HG03064 (cell line): ENCODE measurements around the gene GSTO2.

Experiments used
- ATAC-seq: cut with Tn5 transposase; IDR thresholded peaks from one replicate; pipeline ENCODE4 v1.9.1; 2021; ENCODE audit warnings: low read depth; ENCODE audit not compliant: unreplicated experiment

Gene GSTO2

GRCh38 chr10:104253106-104253505, 15.9 kb upstream of the GSTO2 start:
- no peak for ATAC-seq

DNA sequence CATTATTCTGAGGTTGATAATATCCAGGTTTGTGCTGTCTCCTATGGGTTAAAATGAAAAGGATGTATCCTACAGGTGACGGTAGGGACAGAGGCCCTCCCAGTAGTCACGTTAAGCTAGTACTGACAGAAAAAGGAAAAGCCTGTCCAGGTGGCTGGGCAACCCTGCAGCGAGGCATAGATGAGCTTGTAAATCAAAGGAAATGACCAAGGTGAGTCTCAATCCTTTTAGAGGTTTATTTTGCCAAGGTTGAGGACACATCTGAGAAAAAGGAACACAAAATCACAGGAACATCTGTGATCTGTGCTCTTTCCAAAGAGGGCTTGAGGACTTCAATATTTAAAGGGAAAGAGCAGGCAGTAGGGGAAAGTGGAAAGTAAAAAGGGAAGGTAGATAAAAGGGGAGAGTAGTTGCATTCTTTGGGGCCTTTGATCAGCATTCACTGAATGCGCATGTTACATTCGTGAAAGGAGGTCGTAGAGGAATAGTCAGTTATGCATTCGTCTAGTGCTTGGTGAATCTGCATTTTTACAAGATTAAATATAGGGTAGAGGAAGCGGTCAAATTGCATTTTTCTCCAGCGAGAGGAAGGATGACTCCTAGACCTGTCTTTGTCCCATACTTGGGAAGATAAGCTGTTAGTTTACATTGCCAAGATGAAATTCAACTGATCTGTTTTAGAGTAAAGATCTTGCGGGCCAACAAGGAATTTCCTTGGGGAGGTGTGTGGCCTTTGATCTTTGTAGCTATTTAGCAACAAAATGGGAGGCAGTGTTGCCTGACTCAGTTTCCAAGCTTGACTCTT, 15.2 kb upstream of the GSTO2 start:
- ATAC-seq, result no peak

DNA sequence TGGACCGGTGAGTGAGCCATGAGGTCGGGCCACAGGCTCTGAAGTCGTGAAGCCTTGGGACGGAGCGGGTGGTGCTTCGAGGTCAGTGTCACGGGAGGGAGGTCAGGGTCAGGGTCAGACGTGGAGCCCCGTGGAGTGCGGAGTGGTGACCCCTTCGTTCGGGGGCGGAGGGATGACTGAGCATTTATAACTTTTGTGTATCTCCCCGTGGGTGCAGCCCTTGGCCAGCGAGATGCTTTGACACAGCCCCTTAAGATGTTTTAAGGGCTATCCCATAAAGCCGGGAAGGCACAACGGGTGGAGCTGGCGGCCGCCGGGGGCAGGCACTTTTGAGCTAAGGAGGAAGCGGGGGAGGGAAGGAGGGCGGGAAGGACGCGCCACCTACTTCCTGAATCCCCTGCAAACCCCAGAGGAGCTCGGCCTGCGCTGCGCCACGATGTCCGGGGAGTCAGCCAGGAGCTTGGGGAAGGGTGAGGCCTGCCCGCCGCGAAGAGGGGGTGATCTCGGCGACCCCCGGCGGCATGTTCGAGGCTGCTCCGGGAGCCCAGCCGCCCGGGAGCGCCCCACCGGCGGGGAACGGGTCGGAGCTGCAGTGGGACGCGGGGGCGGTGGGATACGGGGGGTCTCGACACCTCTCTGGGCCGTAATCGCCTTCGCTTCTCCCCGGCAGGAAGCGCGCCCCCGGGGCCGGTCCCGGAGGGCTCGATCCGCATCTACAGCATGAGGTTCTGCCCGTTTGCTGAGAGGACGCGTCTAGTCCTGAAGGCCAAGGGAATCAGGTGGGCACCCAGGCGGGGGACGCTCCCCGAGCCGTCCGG, 14.3 kb upstream of the GSTO2 start, which contains the start of gene GSTO1:
Gene GSTO1, plus strand, starts transcription at position 400 of the 818 bp plus-strand sequence. Its CDS starts 37 bp downstream, at position 437.
- ATAC-seq, result peak; percentile 85

DNA sequence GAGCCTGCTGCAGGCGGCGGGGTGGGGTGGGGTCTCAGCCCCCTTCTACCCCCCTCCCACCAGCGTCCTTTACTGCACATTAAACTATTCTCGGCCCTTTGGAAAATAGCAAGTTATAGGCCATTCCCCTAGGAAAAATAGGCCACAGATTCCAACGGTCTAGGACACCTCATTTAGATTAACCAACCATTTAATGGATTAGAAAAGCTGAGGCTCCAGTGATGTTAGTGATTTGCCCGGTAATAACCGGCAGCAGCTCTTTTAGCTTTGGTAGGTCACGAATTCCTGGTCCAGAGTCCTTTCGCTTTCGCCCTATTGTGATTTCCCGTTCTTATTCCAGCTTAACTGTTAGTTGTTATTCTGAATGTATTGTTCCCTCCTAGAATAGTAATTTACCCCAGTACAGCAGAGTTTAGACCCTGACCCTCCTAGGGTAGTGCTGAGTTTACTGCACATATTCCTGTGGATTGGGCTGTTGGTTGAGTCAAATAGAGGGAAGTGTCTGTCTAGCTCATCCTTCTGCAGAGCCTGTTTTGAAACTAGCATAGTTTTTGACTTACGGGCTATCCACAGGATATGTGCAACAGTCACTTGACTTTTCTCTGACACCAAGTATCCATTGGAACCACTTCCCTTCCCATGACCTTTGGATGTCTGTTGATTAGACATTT, 13.5 kb upstream of the GSTO2 start:
- no peak for ATAC-seq

- ATAC-seq, result no peak
Measured at GRCh38 chr10:104256335-104256961, 12.5 kb upstream of the GSTO2 start.

DNA sequence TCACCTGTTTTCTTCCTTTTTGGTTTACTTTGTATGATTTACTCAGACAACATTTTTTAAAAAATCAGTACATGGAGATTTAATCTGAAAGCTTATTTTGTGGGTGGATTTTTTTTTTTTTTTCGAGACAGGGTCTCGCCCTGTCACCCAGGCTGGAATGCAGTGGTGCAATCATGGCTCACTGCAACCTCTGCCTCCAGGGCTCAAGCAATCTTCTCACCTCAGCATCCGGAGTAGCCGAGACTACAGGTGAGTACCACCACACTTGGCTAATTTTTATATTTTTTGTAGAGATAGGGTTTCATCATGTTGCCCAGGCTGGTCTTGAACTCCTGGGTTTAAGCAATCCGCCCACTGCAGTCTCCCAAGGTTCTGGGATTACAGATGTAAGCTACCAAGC, 11.7 kb upstream of the GSTO2 start:
- ATAC-seq, result no peak

DNA sequence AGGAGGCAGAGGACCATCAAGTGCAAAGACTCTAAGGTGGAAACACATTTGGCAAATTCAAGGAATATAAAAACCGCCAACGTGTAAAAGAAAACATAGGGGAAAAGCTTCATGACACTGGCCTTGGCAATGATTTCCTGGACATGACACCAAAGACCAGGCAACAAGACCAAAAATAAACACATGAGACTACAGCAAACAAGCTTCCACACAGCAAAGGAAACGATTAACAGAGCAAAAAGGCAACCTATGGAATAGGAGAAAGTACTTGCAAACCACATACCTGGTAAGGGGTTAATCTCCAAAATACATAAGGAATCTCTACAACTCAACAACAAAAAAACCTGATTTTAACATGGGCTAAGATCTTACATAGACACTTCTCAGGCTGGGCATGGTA, 10.8 kb upstream of the GSTO2 start:
- no peak for ATAC-seq

DNA sequence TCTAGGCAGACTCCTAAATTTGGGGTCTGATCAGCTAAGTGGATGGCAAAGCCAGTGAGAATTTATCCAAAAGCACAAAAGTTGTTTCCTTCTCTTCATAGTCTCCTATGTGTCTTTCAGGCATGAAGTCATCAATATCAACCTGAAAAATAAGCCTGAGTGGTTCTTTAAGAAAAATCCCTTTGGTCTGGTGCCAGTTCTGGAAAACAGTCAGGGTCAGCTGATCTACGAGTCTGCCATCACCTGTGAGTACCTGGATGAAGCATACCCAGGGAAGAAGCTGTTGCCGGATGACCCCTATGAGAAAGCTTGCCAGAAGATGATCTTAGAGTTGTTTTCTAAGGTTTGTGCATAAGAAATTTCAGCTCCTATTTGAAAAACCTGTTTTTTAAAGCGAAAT, 9.5 kb upstream of the GSTO2 start:
- no peak for ATAC-seq

- ATAC-seq, result no peak
Measured at GRCh38 chr10:104259999-104260774, 8.8 kb upstream of the GSTO2 start.

GRCh38 chr10:104260775-104261115, 8.2 kb upstream of the GSTO2 start:
- ATAC-seq, result no peak

DNA sequence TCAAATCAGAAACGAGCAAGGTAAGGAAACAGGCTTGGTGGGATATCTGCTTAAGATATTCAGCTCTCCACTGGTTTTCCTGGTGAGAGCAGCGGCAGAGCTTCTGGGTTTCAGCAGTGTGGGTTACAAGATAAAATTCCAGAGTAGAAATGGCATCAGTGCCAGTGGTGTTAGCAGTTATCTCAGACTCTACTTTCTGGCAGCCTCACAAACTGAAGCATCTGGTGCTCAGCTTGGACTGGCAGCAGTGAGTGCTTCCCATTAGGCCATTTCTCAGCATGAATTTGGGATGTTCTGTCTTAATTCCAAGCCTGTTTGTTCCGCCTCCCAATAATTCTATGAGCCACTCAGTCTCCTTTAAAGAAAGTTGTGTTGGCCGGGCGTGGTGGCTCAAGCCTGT, 6.9 kb upstream of the GSTO2 start:
- ATAC-seq, result no peak

DNA sequence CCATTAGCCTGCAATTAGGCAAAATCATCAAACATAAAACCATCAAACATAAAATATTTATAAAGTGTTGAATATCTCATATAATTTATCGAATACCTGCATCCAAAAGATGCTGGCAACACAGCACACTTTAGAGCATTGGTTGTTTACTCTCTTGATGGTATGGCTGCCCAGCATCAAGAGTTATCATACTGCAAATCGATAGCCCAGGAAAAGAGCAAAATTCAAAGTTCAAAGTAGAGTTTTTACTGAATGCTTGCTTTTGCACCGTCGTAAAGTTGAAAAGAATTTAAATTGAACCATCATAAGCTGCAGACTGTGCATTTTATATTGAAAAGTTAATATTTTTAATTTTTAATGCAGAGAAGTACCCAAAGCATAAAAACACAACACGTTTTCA, 4.2 kb upstream of the GSTO2 start:
- no peak for ATAC-seq

DNA sequence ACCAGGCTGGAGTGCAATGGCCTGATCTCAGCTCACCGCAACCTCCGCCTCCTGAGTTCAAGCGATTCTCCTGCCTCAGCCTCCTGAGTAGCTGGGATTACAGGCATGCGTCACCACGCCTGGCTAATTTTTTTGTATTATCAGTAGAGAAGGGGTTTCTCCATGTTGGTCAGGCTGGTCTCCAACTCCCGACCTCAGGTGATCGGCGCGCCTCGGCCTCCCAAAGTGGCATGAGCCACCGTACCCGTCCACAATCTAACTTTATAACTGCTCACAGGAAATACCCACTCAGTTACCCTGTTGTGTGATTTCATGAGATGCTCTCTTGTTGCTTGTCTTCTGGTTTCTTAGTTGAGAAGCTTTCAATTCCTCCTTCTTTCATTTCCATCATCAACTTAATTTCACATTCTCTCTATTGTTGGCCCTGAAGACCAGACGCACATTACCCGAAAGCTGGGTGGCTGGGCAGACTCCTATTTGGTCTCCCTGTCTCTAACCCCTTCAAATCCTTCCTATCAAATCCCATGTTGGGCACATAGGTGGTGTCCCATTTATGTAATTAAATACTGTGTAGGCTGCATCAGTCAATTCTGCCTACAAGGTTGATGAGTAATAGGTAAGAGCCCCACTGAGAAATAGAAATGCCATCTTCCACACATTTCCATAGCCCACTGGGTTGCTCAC, 1.1 kb upstream of the GSTO2 start:
- ATAC-seq, result no peak

- no peak for ATAC-seq
Measured at GRCh38 chr10:104268405-104268712, 625 bp upstream of the GSTO2 start.

- no peak for ATAC-seq
Measured at GRCh38 chr10:104273286-104273685, 4.3 kb downstream of the GSTO2 start.

- no peak for ATAC-seq
Measured at GRCh38 chr10:104273899-104274575, 5.1 kb downstream of the GSTO2 start.

DNA sequence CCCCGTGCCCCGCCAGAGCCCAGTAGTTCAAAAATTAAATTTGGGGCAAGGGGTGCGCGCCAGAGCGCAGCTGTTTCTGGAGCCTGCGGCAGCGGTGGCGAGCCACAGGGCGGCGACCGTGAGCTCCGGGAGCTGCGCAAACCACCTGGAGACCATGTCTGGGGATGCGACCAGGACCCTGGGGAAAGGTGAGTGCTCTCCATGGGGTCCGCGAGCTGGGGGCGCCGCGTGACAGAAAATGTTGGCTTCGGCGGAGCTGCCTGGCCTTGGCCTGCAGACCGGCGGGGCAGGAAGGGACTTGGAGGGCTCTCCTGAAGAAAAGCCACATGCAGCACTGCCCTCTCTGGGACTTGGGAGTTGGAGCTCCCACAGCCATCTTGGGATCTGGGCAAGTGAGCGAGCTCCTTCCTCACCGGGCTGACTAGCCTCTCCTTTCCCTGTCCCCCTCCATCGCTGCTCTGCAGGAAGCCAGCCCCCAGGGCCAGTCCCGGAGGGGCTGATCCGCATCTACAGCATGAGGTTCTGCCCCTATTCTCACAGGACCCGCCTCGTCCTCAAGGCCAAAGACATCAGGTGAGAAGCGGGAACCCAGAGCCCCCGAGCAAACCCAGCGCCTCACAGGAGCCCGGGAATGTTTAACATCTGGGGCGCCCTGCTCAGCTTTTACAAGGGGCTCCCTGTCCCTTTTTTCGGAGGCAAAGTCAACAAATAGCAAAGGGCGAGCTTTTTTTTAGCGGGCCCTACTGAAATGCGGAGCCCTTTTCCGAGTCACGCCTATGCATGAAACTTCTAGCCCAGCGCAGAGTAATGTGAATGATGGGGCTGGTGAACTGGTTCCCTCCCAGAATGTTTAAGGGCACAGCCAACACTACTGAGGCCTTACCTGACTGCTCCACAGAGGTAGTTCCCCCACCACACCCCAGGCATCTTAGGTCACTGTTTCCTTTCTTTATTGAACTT, 6.1 kb downstream of the GSTO2 start:
- ATAC-seq, result no peak

DNA sequence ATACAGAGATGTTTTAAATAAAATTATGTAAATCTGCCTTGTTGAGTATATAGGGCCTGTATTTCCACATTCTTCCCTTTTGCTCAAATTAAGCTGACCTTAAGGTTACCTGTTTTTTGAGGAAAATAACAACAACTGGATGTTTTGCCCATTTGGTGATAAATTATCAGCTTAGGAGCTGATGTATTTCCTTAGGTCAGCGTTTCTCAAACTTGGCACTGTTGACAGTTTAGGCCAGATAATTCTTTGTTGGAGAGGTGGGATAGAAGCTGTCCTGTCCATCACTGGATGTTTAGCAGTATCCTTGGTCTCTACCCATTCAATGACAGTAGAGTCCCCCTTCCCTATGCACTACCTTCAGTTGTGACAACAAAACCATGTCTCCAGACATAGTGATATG, 7.2 kb downstream of the GSTO2 start:
- no peak for ATAC-seq
